Calu3 (cell line): ENCODE data around the gene AEBP1. TPM values are rescaled to one million over a fixed set of nuclear protein-coding genes. Genes with fewer than 3 reads are reported as not detected.

Experiments
- BruUV-seq: library from RNA; stranded (reverse); fragments of 400-500 nt; replicated peaks from 2 replicates; lab custom pipeline; 2021; lab: Mats Ljungman, UMichigan
- CTCF ChIA-PET: fragments of 300-600 bp; sonication (Branson Sonifier 250); formaldehyde crosslinking; loops from one replicate; lab custom pipeline; 2022; ENCODE audit warnings: antibody characterized with exemption; lab: Charles Lee
- DNase-seq: peaks from one replicate; pipeline ENCODE4 v3.0.0; 2022
- H3K27ac Mint-ChIP-seq: one replicate; pipeline ENCODE4 v1.8.0; 2022; ENCODE audit warnings: mixed read lengths; ENCODE audit not compliant: unreplicated experiment
- H3K27me3 Mint-ChIP-seq: one replicate; pipeline ENCODE4 v1.8.0; 2022; ENCODE audit warnings: mixed read lengths; ENCODE audit not compliant: unreplicated experiment
- H3K36me3 Mint-ChIP-seq: one replicate; pipeline ENCODE4 v1.8.0; 2022; ENCODE audit warnings: mild to moderate bottlenecking, moderate library complexity, mixed read lengths; ENCODE audit not compliant: insufficient read depth, unreplicated experiment
- H3K4me1 Mint-ChIP-seq: one replicate; pipeline ENCODE4 v1.8.0; 2022; ENCODE audit warnings: mild to moderate bottlenecking, low read depth, mixed read lengths; ENCODE audit not compliant: unreplicated experiment
- H3K4me3 Mint-ChIP-seq: one replicate; pipeline ENCODE4 v1.8.0; 2022; ENCODE audit warnings: mild to moderate bottlenecking, low read depth, moderate library complexity, mixed read lengths; ENCODE audit not compliant: unreplicated experiment
- H3K9me3 Mint-ChIP-seq: one replicate; pipeline ENCODE4 v1.8.0; 2022; ENCODE audit warnings: low read depth, mixed read lengths; ENCODE audit not compliant: unreplicated experiment
- intact Hi-C: fragments of 100-400 bp; cut with micrococcal nuclease; formaldehyde crosslinking; loops from one replicate; pipeline ENCODE4 v1.10.0; 2022; ENCODE audit not compliant: unreplicated experiment
- total RNA-seq: library from RNA; stranded (reverse); gene quantifications from 2 replicates; pipeline ENCODE4 v1.2.3, GENCODE V29; 2022
- TF ChIP-seq, protein P1 (sequence below): fragments of 200-600 bp; IDR thresholded peaks from one replicate; pipeline ENCODE4 v1.8.0; 2022; ENCODE audit warnings: antibody characterized with exemption; ENCODE audit not compliant: unreplicated experiment

AEBP1 gene
- total RNA-seq, 1 experiment from 2014 or later, result not detected

GRCh38 chr7:44060948-44061644 is 43.0 kb upstream of the AEBP1 start:
- H3K4me3 Mint-ChIP-seq, result no peak overlapping the region
- TF ChIP-seq, protein P1, sequence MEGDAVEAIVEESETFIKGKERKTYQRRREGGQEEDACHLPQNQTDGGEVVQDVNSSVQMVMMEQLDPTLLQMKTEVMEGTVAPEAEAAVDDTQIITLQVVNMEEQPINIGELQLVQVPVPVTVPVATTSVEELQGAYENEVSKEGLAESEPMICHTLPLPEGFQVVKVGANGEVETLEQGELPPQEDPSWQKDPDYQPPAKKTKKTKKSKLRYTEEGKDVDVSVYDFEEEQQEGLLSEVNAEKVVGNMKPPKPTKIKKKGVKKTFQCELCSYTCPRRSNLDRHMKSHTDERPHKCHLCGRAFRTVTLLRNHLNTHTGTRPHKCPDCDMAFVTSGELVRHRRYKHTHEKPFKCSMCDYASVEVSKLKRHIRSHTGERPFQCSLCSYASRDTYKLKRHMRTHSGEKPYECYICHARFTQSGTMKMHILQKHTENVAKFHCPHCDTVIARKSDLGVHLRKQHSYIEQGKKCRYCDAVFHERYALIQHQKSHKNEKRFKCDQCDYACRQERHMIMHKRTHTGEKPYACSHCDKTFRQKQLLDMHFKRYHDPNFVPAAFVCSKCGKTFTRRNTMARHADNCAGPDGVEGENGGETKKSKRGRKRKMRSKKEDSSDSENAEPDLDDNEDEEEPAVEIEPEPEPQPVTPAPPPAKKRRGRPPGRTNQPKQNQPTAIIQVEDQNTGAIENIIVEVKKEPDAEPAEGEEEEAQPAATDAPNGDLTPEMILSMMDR, result no peak
- H3K4me1 Mint-ChIP-seq, result no peaks in the 10 kb centered on the region
- intact Hi-C loops, result no loop called here
- BruUV-seq, result no TSS peak
- H3K27me3 Mint-ChIP-seq, result no peaks in the 10 kb centered on the region
- DNase-seq, result no peak
- no peak overlapping the region for H3K27ac Mint-ChIP-seq
- peaks cover under 1% of the 10 kb centered on the region for H3K9me3 Mint-ChIP-seq
- peaks cover 68% of the 10 kb centered on the region for H3K36me3 Mint-ChIP-seq
- CTCF ChIA-PET, result interaction anchor here (0.6 to 1.4 kb wide), 2 partner anchors 10 to 51 kb away, joined by 3 read pairs; no protein-coding TSS in a partner anchor

GRCh38 chr7:44061645-44062179 is 42.4 kb upstream of the AEBP1 start:
- DNase-seq, result no peak
- H3K36me3 Mint-ChIP-seq, result peaks cover 68% of the 10 kb centered on the region
- TF ChIP-seq, protein P1, result no peak
- no peak overlapping the region for H3K27ac Mint-ChIP-seq
- no TSS peak for BruUV-seq
- CTCF ChIA-PET, result interaction anchor here (0.6 to 1.3 kb wide), 2 partner anchors 10 to 51 kb away, joined by 3 read pairs; no protein-coding TSS in a partner anchor
- no peak overlapping the region for H3K4me3 Mint-ChIP-seq
- no peaks in the 10 kb centered on the region for H3K27me3 Mint-ChIP-seq
- H3K4me1 Mint-ChIP-seq, result peaks cover 3% of the 10 kb centered on the region
- intact Hi-C loops, result no loop called here
- H3K9me3 Mint-ChIP-seq, result no peaks in the 10 kb centered on the region

DNA sequence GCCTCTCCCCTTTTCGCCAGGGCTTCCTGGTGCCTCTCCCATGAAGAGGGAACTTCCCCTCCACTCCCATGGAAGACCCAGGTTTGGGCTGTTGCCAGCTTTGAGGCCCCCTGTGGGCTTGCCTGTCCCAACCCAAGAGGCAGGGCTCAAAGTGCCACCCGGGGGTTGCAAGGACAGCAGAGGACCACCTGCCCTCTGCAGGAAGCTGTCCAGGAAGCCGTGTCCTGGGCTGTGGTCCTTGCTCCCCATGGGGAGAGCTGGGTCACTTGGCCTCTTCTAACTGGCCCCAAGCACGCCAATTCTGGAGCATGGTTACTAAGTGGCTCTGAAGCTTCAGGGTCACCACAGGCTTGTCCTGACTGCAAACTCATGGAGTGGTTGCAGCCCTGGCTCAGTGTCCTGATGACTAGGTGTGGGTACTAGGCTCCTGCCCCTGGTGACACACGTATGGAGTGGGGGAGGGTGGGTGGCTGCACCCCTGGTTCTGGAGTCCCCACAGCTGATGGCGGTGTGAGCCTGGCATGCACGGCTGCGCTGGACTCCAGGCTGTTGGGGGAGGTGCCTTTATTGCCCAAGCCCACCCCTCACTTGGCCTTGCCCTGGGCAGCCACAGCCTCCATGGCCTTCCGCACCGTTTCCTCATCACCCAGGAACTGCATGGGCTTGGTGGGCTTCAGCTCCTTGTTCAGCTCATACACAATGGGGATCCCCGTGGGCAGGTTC is 41.8 kb upstream of the AEBP1 start:
- no TSS peak for BruUV-seq
- Mint-ChIP-seq H3K27me3 (no peaks in the 10 kb centered on the region), H3K4me3 (no peak overlapping the region), H3K9me3 (no peaks in the 10 kb centered on the region), H3K27ac (no peak overlapping the region), H3K4me1 (peaks cover 9% of the 10 kb centered on the region), H3K36me3 (peaks cover 68% of the 10 kb centered on the region)
- DNase-seq, result no peak
- TF ChIP-seq, protein P1, result no peak
- intact Hi-C loops, result no loop called here
- CTCF ChIA-PET, result interaction anchor here (0.6 to 1.3 kb wide), 2 partner anchors 8 to 10 kb away, joined by 3 to 5 read pairs; no protein-coding TSS in a partner anchor

DNA sequence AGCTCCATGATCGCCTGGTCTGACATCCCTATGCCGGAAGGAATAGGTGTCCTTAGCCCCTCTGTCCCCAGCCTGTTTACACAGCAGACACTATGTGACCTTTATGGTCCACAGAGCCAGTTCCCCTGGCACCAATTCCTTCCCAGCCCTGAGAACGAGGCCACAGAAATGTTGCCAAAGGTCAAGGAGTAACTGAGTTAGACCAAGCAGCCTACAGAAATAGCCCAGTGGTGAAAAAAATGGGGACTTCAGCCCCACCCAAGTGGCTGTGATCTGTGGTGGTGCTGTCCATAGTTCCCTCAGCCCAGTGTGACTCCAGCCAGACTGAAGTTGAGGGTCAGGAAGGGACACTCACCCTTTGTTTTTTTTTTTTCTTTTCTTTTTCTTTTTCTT is 41.2 kb upstream of the AEBP1 start:
- intact Hi-C loops, result no loop called here
- Mint-ChIP-seq H3K4me1 (peaks cover 14% of the 10 kb centered on the region), H3K27ac (no peak overlapping the region), H3K27me3 (no peaks in the 10 kb centered on the region), H3K36me3 (peaks cover 68% of the 10 kb centered on the region), H3K9me3 (no peaks in the 10 kb centered on the region), H3K4me3 (no peak overlapping the region)
- TF ChIP-seq, protein P1, result no peak
- BruUV-seq, result no TSS peak
- DNase-seq, result no peak
- CTCF ChIA-PET, result interaction anchor here (0.6 to 1.3 kb wide), 3 partner anchors 8 to 975 kb away, joined by 3 to 5 read pairs (median 4); no protein-coding TSS in a partner anchor
